ENCODE measurements around the gene MOCOS. TPM values are rescaled to one million over a fixed set of nuclear protein-coding genes. Genes with fewer than 3 reads are reported as not detected.

Gene MOCOS
- total RNA-seq, 1 donor from 2014 or later = 1.9 TPM

- Mint-ChIP-seq H3K4me3 (ENCODE audit: unreplicated experiment) (no peak overlapping the region), H3K36me3 (ENCODE audit: low read depth, unreplicated experiment) (peaks cover 3% of the 10 kb centered on the region), H3K4me1 (ENCODE audit: low read depth, unreplicated experiment) (no peaks in the 10 kb centered on the region), H3K9me3 (ENCODE audit: unreplicated experiment) (no peaks in the 10 kb centered on the region), H3K27me3 (ENCODE audit: low read depth, unreplicated experiment) (peaks cover 27% of the 10 kb centered on the region), H3K27ac (ENCODE audit: unreplicated experiment) (no peak overlapping the region)
- Histone ChIP-seq H3K79me2 (ENCODE audit: insufficient read depth, low read length) (no peaks in the 10 kb centered on the region), H3K36me3 (ENCODE audit: insufficient read depth, low read length) (no peaks in the 10 kb centered on the region), H3K9me3 (ENCODE audit: insufficient read depth, low read depth, low read length) (no peaks in the 10 kb centered on the region), H3K27ac (ENCODE audit: low read depth, low read length) (no peak overlapping the region), H3K9ac (ENCODE audit: low read length) (no peak overlapping the region), H2AFZ (ENCODE audit: low read depth, low read length) (no peak overlapping the region), H3K4me1 (ENCODE audit: insufficient read depth, low read length) (no peaks in the 10 kb centered on the region), H3K4me3 (ENCODE audit: insufficient read depth, low read depth, low read length) (no peak overlapping the region), H3K27me3 (ENCODE audit: insufficient read depth, low read length) (no peaks in the 10 kb centered on the region), H4K20me1 (ENCODE audit: insufficient read depth, low read length) (no peaks in the 10 kb centered on the region), H3K4me2 (ENCODE audit: low read length) (no peak overlapping the region)
- DNase-seq (ENCODE audit: low read depth) (no peak), FAIRE-seq (no peak)
- TF ChIP-seq EZH2 (IDR thresholded peaks at IDR 0.05; ENCODE audit: insufficient read depth, low read length) = no peak
- no peak for TF ChIP-seq CTCF (IDR thresholded peaks at IDR 0.05; ENCODE audit: insufficient read depth, low read depth, low read length)
Observed at GRCh38 chr18:36197511-36198166, 10.3 kb downstream of the MOCOS start.

GRCh38 chr18:36199691-36200295 is 12.5 kb downstream of the MOCOS start:
- no peaks in the 10 kb centered on the region for H4K20me1 ChIP-seq (ENCODE audit: insufficient read depth, low read length)
- H3K27ac ChIP-seq (ENCODE audit: low read depth, low read length) = no peak overlapping the region
- no peaks in the 10 kb centered on the region for H3K4me1 ChIP-seq (ENCODE audit: insufficient read depth, low read length)
- no peaks in the 10 kb centered on the region for H3K27me3 ChIP-seq (ENCODE audit: insufficient read depth, low read length)
- FAIRE-seq (no peak), DNase-seq (ENCODE audit: low read depth) (no peak)
- H3K4me3 Mint-ChIP-seq (ENCODE audit: unreplicated experiment) = no peak overlapping the region
- no peak overlapping the region for H3K9ac ChIP-seq (ENCODE audit: low read length)
- H3K27ac Mint-ChIP-seq (ENCODE audit: unreplicated experiment) = no peak overlapping the region
- H3K4me1 Mint-ChIP-seq (ENCODE audit: low read depth, unreplicated experiment) = no peaks in the 10 kb centered on the region
- no peaks in the 10 kb centered on the region for H3K9me3 Mint-ChIP-seq (ENCODE audit: unreplicated experiment)
- no peak overlapping the region for H2AFZ ChIP-seq (ENCODE audit: low read depth, low read length)
- H3K4me2 ChIP-seq (ENCODE audit: low read length) = no peak overlapping the region
- no peak overlapping the region for H3K4me3 ChIP-seq (ENCODE audit: insufficient read depth, low read depth, low read length)
- TF ChIP-seq EZH2 (IDR thresholded peaks at IDR 0.05; ENCODE audit: insufficient read depth, low read length) = no peak
- TF ChIP-seq CTCF (IDR thresholded peaks at IDR 0.05; ENCODE audit: insufficient read depth, low read depth, low read length) = no peak
- H3K36me3 ChIP-seq (ENCODE audit: insufficient read depth, low read length) = no peaks in the 10 kb centered on the region
- H3K79me2 ChIP-seq (ENCODE audit: insufficient read depth, low read length) = no peaks in the 10 kb centered on the region
- peaks cover 24% of the 10 kb centered on the region for H3K27me3 Mint-ChIP-seq (ENCODE audit: low read depth, unreplicated experiment)
- peaks cover 3% of the 10 kb centered on the region for H3K36me3 Mint-ChIP-seq (ENCODE audit: low read depth, unreplicated experiment)
- H3K9me3 ChIP-seq (ENCODE audit: insufficient read depth, low read depth, low read length) = no peaks in the 10 kb centered on the region

- no peaks in the 10 kb centered on the region for H3K4me1 ChIP-seq (ENCODE audit: insufficient read depth, low read length)
- no peaks in the 10 kb centered on the region for H4K20me1 ChIP-seq (ENCODE audit: insufficient read depth, low read length)
- H3K9ac ChIP-seq (ENCODE audit: low read length) = no peak overlapping the region
- no peak overlapping the region for H3K4me2 ChIP-seq (ENCODE audit: low read length)
- Mint-ChIP-seq H3K27me3 (ENCODE audit: low read depth, unreplicated experiment) (peaks cover 18% of the 10 kb centered on the region), H3K4me1 (ENCODE audit: low read depth, unreplicated experiment) (no peaks in the 10 kb centered on the region), H3K4me3 (ENCODE audit: unreplicated experiment) (no peak overlapping the region), H3K27ac (ENCODE audit: unreplicated experiment) (no peak overlapping the region), H3K9me3 (ENCODE audit: unreplicated experiment) (no peaks in the 10 kb centered on the region), H3K36me3 (ENCODE audit: low read depth, unreplicated experiment) (peaks cover 3% of the 10 kb centered on the region)
- H3K79me2 ChIP-seq (ENCODE audit: insufficient read depth, low read length) = no peaks in the 10 kb centered on the region
- FAIRE-seq (no peak), DNase-seq (ENCODE audit: low read depth) (no peak)
- no peak overlapping the region for H2AFZ ChIP-seq (ENCODE audit: low read depth, low read length)
- TF ChIP-seq EZH2 (IDR thresholded peaks at IDR 0.05; ENCODE audit: insufficient read depth, low read length) = no peak
- TF ChIP-seq CTCF (IDR thresholded peaks at IDR 0.05; ENCODE audit: insufficient read depth, low read depth, low read length) = no peak
- H3K36me3 ChIP-seq (ENCODE audit: insufficient read depth, low read length) = no peaks in the 10 kb centered on the region
- H3K4me3 ChIP-seq (ENCODE audit: insufficient read depth, low read depth, low read length) = no peak overlapping the region
- H3K27me3 ChIP-seq (ENCODE audit: insufficient read depth, low read length) = no peaks in the 10 kb centered on the region
- no peak overlapping the region for H3K27ac ChIP-seq (ENCODE audit: low read depth, low read length)
- H3K9me3 ChIP-seq (ENCODE audit: insufficient read depth, low read depth, low read length) = no peaks in the 10 kb centered on the region
Observed at GRCh38 chr18:36200354-36200771, 13.1 kb downstream of the MOCOS start.
